PC-3 (cell line): Measurements from ENCODE around the gene RARA.

ENCODE experiments used
- CTCF ChIP-seq: fragments of 300-600 bp; sonication (generic); conservative IDR thresholded peaks from 2 replicates; pipeline ENCODE4 v1.5.1; 2017; ENCODE audit warnings: antibody characterized with exemption, low read depth, mild to moderate bottlenecking, low read length
- EZH2 ChIP-seq: fragments of 300-600 bp; sonication (generic); IDR thresholded peaks from one replicate; pipeline ENCODE4 v1.6.1; 2017; ENCODE audit warnings: antibody characterized with exemption, mild to moderate bottlenecking, low read length; ENCODE audit not compliant: unreplicated experiment
- EZH2phosphoT487 ChIP-seq: fragments of 300-600 bp; sonication (generic); IDR thresholded peaks from 2 replicates; pipeline ENCODE4 v1.6.1; 2018; ENCODE audit warnings: mild to moderate bottlenecking, antibody characterized with exemption, low read length, borderline replicate concordance

GRCh38 chr17:40311575-40311974 is 2.6 kb downstream of the RARA start:
- TF ChIP-seq CTCF (no peak), EZH2 (no peak), EZH2phosphoT487 (no peak)
